ENCODE results near the gene ALK.

- no peak for TF ChIP-seq CTCF (IDR thresholded peaks at IDR 0.05; ENCODE audit: low read depth, low read length)
- TF ChIP-seq EZH2phosphoT487 (IDR thresholded peaks at IDR 0.05; ENCODE audit: low read depth), result no peak
These were observed 41.9 kb downstream of the ALK start for GRCh38 chr2:29879456-29879855.
